ENCODE data around the gene NKRF. TPM values are rescaled to one million over a fixed set of nuclear protein-coding genes. Genes with fewer than 3 reads are reported as not detected.
A peak's percentile ranks its signal among the peaks of the same experiment; 100 is the strongest.

The NKRF gene
- total RNA-seq, 2 donors from 2014 or later: 15.9 to 18.8 TPM

GRCh38 chrX:119602701-119603255 lies 3.4 kb downstream of the NKRF start:
- Mint-ChIP-seq H3K4me1 (ENCODE audit: low read depth) (peaks cover 58% of the 10 kb centered on the region), H3K9me3 (no peaks in the 10 kb centered on the region), H3K36me3 (ENCODE audit: insufficient read depth in 2 of 2) (peaks cover 2 to 6% of the 10 kb centered on the region in 2 donors), H3K27ac (no peak overlapping the region), H3K27me3 (ENCODE audit: low read depth) (no peaks in the 10 kb centered on the region), H3K4me3 (no peak overlapping the region)
- no peak for ATAC-seq (replicated peaks in 1 of 2)
- DNase-seq: no peak

GRCh38 chrX:119589810-119590209 lies 16.4 kb downstream of the NKRF start:
- ATAC-seq (replicated peaks in 1 of 2) (no peak), DNase-seq (no peak)
- H3K27me3 Mint-ChIP-seq (ENCODE audit: low read depth): no peaks in the 10 kb centered on the region
- H3K27ac Mint-ChIP-seq: peak overlapping the region; percentile 4
- no peaks in the 10 kb centered on the region for H3K4me1 Mint-ChIP-seq (ENCODE audit: low read depth)
- no peak overlapping the region for H3K4me3 Mint-ChIP-seq
- peaks cover 0 to 18% of the 10 kb centered on the region in 2 donors for H3K36me3 Mint-ChIP-seq (ENCODE audit: insufficient read depth in 2 of 2)
- no peaks in the 10 kb centered on the region for H3K9me3 Mint-ChIP-seq

- Mint-ChIP-seq H3K36me3 (ENCODE audit: insufficient read depth in 2 of 2) (peaks cover 0 to 2% of the 10 kb centered on the region in 2 donors), H3K9me3 (no peaks in the 10 kb centered on the region), H3K27me3 (ENCODE audit: low read depth) (no peaks in the 10 kb centered on the region), H3K4me3 (no peak overlapping the region), H3K4me1 (ENCODE audit: low read depth) (peaks cover 12% of the 10 kb centered on the region), H3K27ac (peak overlapping the region; percentile 45)
- DNase-seq (peak in 1 of 2 donors; percentile 5), ATAC-seq (replicated peaks in 1 of 2) (peak; percentile 60 to 80)
These were observed 22.7 kb downstream of the NKRF start for GRCh38 chrX:119583431-119584059.

GRCh38 chrX:119579414-119579813 lies 26.8 kb downstream of the NKRF start:
- no peaks in the 10 kb centered on the region for H3K27me3 Mint-ChIP-seq (ENCODE audit: low read depth)
- no peaks in the 10 kb centered on the region for H3K9me3 Mint-ChIP-seq
- no peak overlapping the region for H3K4me3 Mint-ChIP-seq
- ATAC-seq (replicated peaks in 1 of 2) (no peak), DNase-seq (no peak)
- no peak overlapping the region for H3K27ac Mint-ChIP-seq
- H3K36me3 Mint-ChIP-seq (ENCODE audit: insufficient read depth in 2 of 2): peaks cover 0 to 3% of the 10 kb centered on the region in 2 donors
- H3K4me1 Mint-ChIP-seq (ENCODE audit: low read depth): peaks cover 19% of the 10 kb centered on the region

GRCh38 chrX:119574394-119575266 lies 31.6 kb downstream of the NKRF start, which contains the start of gene UBE2A:
TSS of gene UBE2A (plus strand) at chrX:119574563. CDS start at chrX:119574712, 149 bp downstream.
- ATAC-seq (replicated peaks in 1 of 2) (peak; percentile 90 to 91), DNase-seq (peak; percentile 90 to 92)
- Mint-ChIP-seq H3K27ac (peak within 1 kb of the TSS; percentile 77), H3K36me3 (ENCODE audit: insufficient read depth in 2 of 2) (peaks cover 0 to 4% of the 10 kb centered on the region in 2 donors), H3K9me3 (no peaks in the 10 kb centered on the region), H3K27me3 (ENCODE audit: low read depth) (peaks cover 19% of the 10 kb centered on the region), H3K4me1 (ENCODE audit: low read depth) (peaks cover 25% of the 10 kb centered on the region), H3K4me3 (peak within 1 kb of the TSS; percentile 84 to 90)

- peaks cover 0 to 4% of the 10 kb centered on the region in 2 donors for H3K36me3 Mint-ChIP-seq (ENCODE audit: insufficient read depth in 2 of 2)
- ATAC-seq (replicated peaks in 1 of 2): peak; percentile 11 to 20
- H3K4me1 Mint-ChIP-seq (ENCODE audit: low read depth): peaks cover 25% of the 10 kb centered on the region
- H3K27ac Mint-ChIP-seq: peak overlapping the region; percentile 76
- no peaks in the 10 kb centered on the region for H3K9me3 Mint-ChIP-seq
- peak overlapping the region; percentile 84 to 90 for H3K4me3 Mint-ChIP-seq
- peaks cover 19% of the 10 kb centered on the region for H3K27me3 Mint-ChIP-seq (ENCODE audit: low read depth)
- no peak for DNase-seq
These were observed 32.3 kb downstream of the NKRF start for GRCh38 chrX:119573840-119574393.

GRCh38 chrX:119573222-119573621 lies 33.0 kb downstream of the NKRF start:
- Mint-ChIP-seq H3K27me3 (ENCODE audit: low read depth) (peaks cover 19% of the 10 kb centered on the region), H3K27ac (peak overlapping the region; percentile 22)

GRCh38 chrX:119570351-119570835 lies 35.8 kb downstream of the NKRF start:
- Mint-ChIP-seq H3K27ac (no peak overlapping the region), H3K4me1 (ENCODE audit: low read depth) (peaks cover 15% of the 10 kb centered on the region), H3K9me3 (no peaks in the 10 kb centered on the region), H3K36me3 (ENCODE audit: insufficient read depth in 2 of 2) (peaks cover 0 to 2% of the 10 kb centered on the region in 2 donors), H3K27me3 (ENCODE audit: low read depth) (peaks cover 33% of the 10 kb centered on the region), H3K4me3 (no peak overlapping the region)
- DNase-seq (no peak), ATAC-seq (replicated peaks in 1 of 2) (no peak)

More at GRCh38 chrX:119573222-119573621, 33.0 kb downstream of the NKRF start:
- ATAC-seq (replicated peaks in 1 of 2) (no peak), DNase-seq (no peak)
- H3K4me3 Mint-ChIP-seq: peak overlapping the region; percentile 84 to 90
- H3K36me3 Mint-ChIP-seq (ENCODE audit: insufficient read depth in 2 of 2): peaks cover 0 to 4% of the 10 kb centered on the region in 2 donors
- H3K4me1 Mint-ChIP-seq (ENCODE audit: low read depth): peaks cover 20% of the 10 kb centered on the region
- H3K9me3 Mint-ChIP-seq: no peaks in the 10 kb centered on the region

GRCh38 chrX:119565107-119565663 lies 41.0 kb downstream of the NKRF start, which contains the start of gene STEEP1:
TSS of gene STEEP1 (minus strand) at chrX:119565409. CDS start at chrX:119565355, 54 bp downstream.
- Mint-ChIP-seq H3K4me1 (ENCODE audit: low read depth) (peaks cover 11% of the 10 kb centered on the region), H3K27ac (peak within 1 kb of the TSS; percentile 78), H3K36me3 (ENCODE audit: insufficient read depth in 2 of 2) (peaks cover 0 to 3% of the 10 kb centered on the region in 2 donors), H3K27me3 (ENCODE audit: low read depth) (peaks cover 14% of the 10 kb centered on the region), H3K4me3 (peak within 1 kb of the TSS; percentile 83 to 91), H3K9me3 (no peaks in the 10 kb centered on the region)
- DNase-seq (peak; percentile 82 to 88), ATAC-seq (replicated peaks in 1 of 2) (peak; percentile 98 to 100)

- no peak overlapping the region for H3K27ac Mint-ChIP-seq
- peaks cover 6% of the 10 kb centered on the region for H3K27me3 Mint-ChIP-seq (ENCODE audit: low read depth)
- DNase-seq (no peak), ATAC-seq (replicated peaks in 1 of 2) (no peak)
- H3K4me1 Mint-ChIP-seq (ENCODE audit: low read depth): no peaks in the 10 kb centered on the region
- no peaks in the 10 kb centered on the region for H3K9me3 Mint-ChIP-seq
- peaks cover 2 to 4% of the 10 kb centered on the region in 2 donors for H3K36me3 Mint-ChIP-seq (ENCODE audit: insufficient read depth in 2 of 2)
- no peak overlapping the region for H3K4me3 Mint-ChIP-seq
These were observed 53.7 kb downstream of the NKRF start for GRCh38 chrX:119552508-119552907.

- no peaks in the 10 kb centered on the region for H3K4me1 Mint-ChIP-seq (ENCODE audit: low read depth)
- H3K27ac Mint-ChIP-seq: peak overlapping the region; percentile 42
- no peak overlapping the region for H3K4me3 Mint-ChIP-seq
- no peak for ATAC-seq (replicated peaks in 1 of 2)
- H3K27me3 Mint-ChIP-seq (ENCODE audit: low read depth): no peaks in the 10 kb centered on the region
- H3K9me3 Mint-ChIP-seq: no peaks in the 10 kb centered on the region
- DNase-seq: no peak
- H3K36me3 Mint-ChIP-seq (ENCODE audit: insufficient read depth in 2 of 2): no peaks in the 10 kb centered on the region
These were observed 56.8 kb downstream of the NKRF start for GRCh38 chrX:119549327-119550016.

- no peak overlapping the region for H3K27ac Mint-ChIP-seq
- DNase-seq (no peak), ATAC-seq (replicated peaks in 1 of 2) (no peak)
- no peak overlapping the region for H3K4me3 Mint-ChIP-seq
- H3K27me3 Mint-ChIP-seq (ENCODE audit: low read depth): no peaks in the 10 kb centered on the region
- H3K36me3 Mint-ChIP-seq (ENCODE audit: insufficient read depth in 2 of 2): peaks cover 0 to 5% of the 10 kb centered on the region in 2 donors
- H3K9me3 Mint-ChIP-seq: no peaks in the 10 kb centered on the region
- no peaks in the 10 kb centered on the region for H3K4me1 Mint-ChIP-seq (ENCODE audit: low read depth)
These were observed 65.0 kb downstream of the NKRF start for GRCh38 chrX:119541188-119541587.
